IMR-90 (cell line): Measurements from ENCODE around the gene SLC38A9. TPM values are rescaled to one million over a fixed set of nuclear protein-coding genes. Genes with fewer than 3 reads are reported as not detected.

Experiments
- ATAC-seq: fragments of 200-7000 bp; cut with Tn5 transposase; 2 replicates; pipeline ENCODE4 v1.9.1; 2020; ENCODE audit warnings: low read depth, mild to moderate bottlenecking, moderate library complexity
- BruUV-seq: library from RNA; stranded (reverse); fragments of 400-500 nt; replicated peaks from 2 replicates; lab custom pipeline; 2021; lab: Mats Ljungman, UMichigan
- CTCF ChIA-PET: fragments of 300-600 bp; formaldehyde crosslinking; extraction: SDS; loops from one replicate; lab custom pipeline; 2021; ENCODE audit warnings: antibody characterized with exemption; lab: Yijun Ruan, JAX
- POLR2A ChIA-PET: fragments of 300-600 bp; sonication (Branson Sonifier 250); formaldehyde crosslinking; loops from one replicate; lab custom pipeline; 2022; ENCODE audit warnings: antibody characterized with exemption; ENCODE audit not compliant: unreplicated experiment; lab: Charles Lee
- DNase-seq: peaks from one replicate; pipeline ENCODE4 v3.0.0; 2013
- H2AFZ ChIP-seq: replicated peaks from 2 replicates; pipeline ENCODE3; 2013; ENCODE audit warnings: low read length, mild to moderate bottlenecking; ENCODE audit not compliant: poor library complexity
- H2AK5ac ChIP-seq: 2 replicates; pipeline ENCODE4 v1.6.1; 2013; ENCODE audit warnings: low read depth, low read length, inconsistent platforms
- H2AK9ac ChIP-seq: replicated peaks from 2 replicates; pipeline ENCODE3; 2013; ENCODE audit warnings: mild to moderate bottlenecking, low read depth, low read length, moderate library complexity; ENCODE audit not compliant: poor library complexity
- H2BK120ac ChIP-seq: 2 replicates; pipeline ENCODE4 v1.6.1; 2013; ENCODE audit warnings: low read depth, low read length, inconsistent platforms
- H2BK15ac ChIP-seq: 3 replicates; pipeline ENCODE4 v1.6.1; 2013; ENCODE audit warnings: low read depth, low read length, inconsistent platforms
- H2BK20ac ChIP-seq: 2 replicates; pipeline ENCODE4 v1.6.1; 2013; ENCODE audit warnings: low read depth, mild to moderate bottlenecking, inconsistent platforms, low read length, moderate library complexity
- H2BK5ac ChIP-seq: 2 replicates; pipeline ENCODE4 v1.6.1; 2013; ENCODE audit warnings: mild to moderate bottlenecking, low read depth, low read length, inconsistent platforms; ENCODE audit not compliant: poor library complexity, severe bottlenecking
- H3K14ac ChIP-seq: replicated peaks from 2 replicates; pipeline ENCODE4 v1.6.1; 2013; ENCODE audit warnings: low read depth, low read length, inconsistent platforms
- H3K18ac ChIP-seq: 2 replicates; pipeline ENCODE4 v1.6.1; 2013; ENCODE audit warnings: low read depth, low read length, control low read depth
- H3K23ac ChIP-seq: 2 replicates; pipeline ENCODE4 v1.6.1; 2013; ENCODE audit warnings: low read depth, low read length, inconsistent platforms
- H3K27ac ChIP-seq: 2 replicates; pipeline ENCODE4 v1.5.1; 2013; ENCODE audit warnings: mild to moderate bottlenecking, control low read depth, low read length; ENCODE audit not compliant: insufficient read depth
- H3K27me3 ChIP-seq: 2 replicates; pipeline ENCODE4 v1.6.1; 2013; ENCODE audit warnings: low read length; ENCODE audit not compliant: control insufficient read depth, insufficient read depth
- H3K36me3 ChIP-seq: 2 replicates; pipeline ENCODE4 v1.6.1; 2013; ENCODE audit warnings: low read length, mixed read lengths; ENCODE audit not compliant: control insufficient read depth, insufficient read depth
- H3K4ac ChIP-seq: 2 replicates; pipeline ENCODE4 v1.6.1; 2013; ENCODE audit warnings: low read depth, low read length, inconsistent platforms
- H3K4me1 ChIP-seq: 2 replicates; pipeline ENCODE4 v1.6.1; 2013; ENCODE audit warnings: low read length, mixed read lengths; ENCODE audit not compliant: control insufficient read depth, insufficient read depth
- H3K4me2 ChIP-seq: 2 replicates; pipeline ENCODE4 v1.6.1; 2013; ENCODE audit warnings: low read depth, mild to moderate bottlenecking, control low read depth, low read length, moderate library complexity
- H3K4me3 ChIP-seq: 2 replicates; pipeline ENCODE4 v1.5.1; 2013; ENCODE audit warnings: low read depth, mild to moderate bottlenecking, control low read depth, low read length, moderate library complexity; ENCODE audit not compliant: insufficient read depth
- H3K56ac ChIP-seq: 2 replicates; pipeline ENCODE4 v1.6.1; 2013; ENCODE audit warnings: low read length, inconsistent platforms; ENCODE audit not compliant: insufficient read depth; ENCODE audit errors: extremely low read depth
- H3K79me1 ChIP-seq, 2 experiments: 2 replicates each; pipeline ENCODE4 v1.6.1; 2013; ENCODE audit warnings: low read length in 2 of 2, inconsistent platforms in 1 of 2, low read depth in 1 of 2
- H3K9ac ChIP-seq: 2 replicates; pipeline ENCODE4 v1.6.1; 2013; ENCODE audit warnings: low read depth, low read length, control low read depth
- H3K9me1 ChIP-seq: 2 replicates; pipeline ENCODE4 v1.6.1; 2013; ENCODE audit warnings: low read length, inconsistent platforms; ENCODE audit not compliant: insufficient read depth
- H3K9me3 ChIP-seq: 2 replicates; pipeline ENCODE4 v1.6.1; 2013; ENCODE audit warnings: low read length; ENCODE audit not compliant: control insufficient read depth, insufficient read depth
- H4K20me1 ChIP-seq: 2 replicates; pipeline ENCODE4 v1.6.1; 2013; ENCODE audit warnings: low read length, inconsistent platforms; ENCODE audit not compliant: insufficient read depth
- H4K5ac ChIP-seq: 2 replicates; pipeline ENCODE4 v1.6.1; 2013; ENCODE audit warnings: mild to moderate bottlenecking, low read depth, low read length, control low read depth
- H4K8ac ChIP-seq, 2 experiments: 2 replicates each; pipeline ENCODE4 v1.6.1; 2013; ENCODE audit warnings: low read depth in 2 of 2, low read length in 2 of 2, control low read depth in 1 of 2, inconsistent platforms in 1 of 2
- H4K91ac ChIP-seq: 2 replicates; pipeline ENCODE4 v1.6.1; 2013; ENCODE audit warnings: low read depth, low read length, inconsistent platforms; ENCODE audit not compliant: insufficient read depth
- BHLHE40 ChIP-seq: fragments of 150-350 bp; IDR thresholded peaks from 2 replicates; pipeline ENCODE4 v1.6.1; 2016; ENCODE audit warnings: mild to moderate bottlenecking, low read depth, low read length
- CEBPB ChIP-seq: IDR thresholded peaks from 2 replicates; pipeline ENCODE4 v1.6.1; 2012; ENCODE audit warnings: low read depth, low read length, improper control_type of control experiment
- CHD1 ChIP-seq: IDR thresholded peaks from 2 replicates; pipeline ENCODE4 v1.6.1; 2012; ENCODE audit warnings: low read depth, low read length, improper control_type of control experiment
- CTCF ChIP-seq: conservative IDR thresholded peaks from 2 replicates; pipeline ENCODE4 v1.5.1; 2012; ENCODE audit warnings: mild to moderate bottlenecking, low read depth, low read length, improper control_type of control experiment
- ELK1 ChIP-seq: fragments of 150-350 bp; IDR thresholded peaks from 2 replicates; pipeline ENCODE4 v1.6.1; 2016; ENCODE audit warnings: low read depth, mild to moderate bottlenecking, low read length, moderate library complexity, borderline replicate concordance
- FOS ChIP-seq: fragments of 150-350 bp; IDR thresholded peaks from 2 replicates; pipeline ENCODE4 v1.6.1; 2016; ENCODE audit warnings: low read depth, low read length
- MAFK ChIP-seq: IDR thresholded peaks from 2 replicates; pipeline ENCODE4 v1.6.1; 2012; ENCODE audit warnings: low read depth, low read length, improper control_type of control experiment
- MAZ ChIP-seq: IDR thresholded peaks from 2 replicates; pipeline ENCODE4 v1.6.1; 2012; ENCODE audit warnings: low read depth, mild to moderate bottlenecking, low read length, improper control_type of control experiment, moderate library complexity, borderline replicate concordance
- MXI1 ChIP-seq: IDR thresholded peaks from 2 replicates; pipeline ENCODE4 v1.6.1; 2012; ENCODE audit warnings: low read depth, mild to moderate bottlenecking, low read length, moderate library complexity, borderline replicate concordance
- NFE2L2 ChIP-seq: fragments of 150-350 bp; IDR thresholded peaks from 2 replicates; pipeline ENCODE4 v1.6.1; 2016; ENCODE audit warnings: low read depth, mild to moderate bottlenecking, low read length
- POLR2A ChIP-seq: IDR thresholded peaks from 2 replicates; pipeline ENCODE4 v1.6.1; 2012; ENCODE audit warnings: mild to moderate bottlenecking, low read depth, low read length
- RAD21 ChIP-seq: IDR thresholded peaks from 2 replicates; pipeline ENCODE4 v1.6.1; 2012; ENCODE audit warnings: low read length, improper control_type of control experiment
- RCOR1 ChIP-seq: IDR thresholded peaks from 2 replicates; pipeline ENCODE4 v1.6.1; 2012; ENCODE audit warnings: mild to moderate bottlenecking, low read length, improper control_type of control experiment; ENCODE audit not compliant: insufficient replicate concordance
- RFX5 ChIP-seq: IDR thresholded peaks from 2 replicates; pipeline ENCODE4 v1.8.0; 2012; ENCODE audit warnings: low read depth, mild to moderate bottlenecking, low read length, moderate library complexity
- SMC3 ChIP-seq: fragments of 150-350 bp; IDR thresholded peaks from 2 replicates; pipeline ENCODE4 v1.6.1; 2016; ENCODE audit warnings: low read depth, mild to moderate bottlenecking, antibody characterized with exemption, low read length, moderate library complexity
- WGBS, 2 experiments: methylation state at CpG; one replicate each; pipeline versions ENCODE4 v1.1.5 to v1.1.7; 2013; ENCODE audit warnings: missing lambda C conversion rate in 2 of 2; ENCODE audit not compliant: insufficient read length in 1 of 2; ENCODE audit errors: extremely low coverage in 2 of 2; 5-methylcytosine and 5-hydroxymethylcytosine counted together
- dilution Hi-C: fragments of 300-500 bp; cut with HindIII; formaldehyde crosslinking; loops from one replicate; pipeline ENCODE4 v1.14.3; 2018; ENCODE audit warnings: low sequenced_read_pairs; ENCODE audit not compliant: unreplicated experiment
- in situ Hi-C: fragments of 300-500 bp; cut with MboI; formaldehyde crosslinking; loops from 3 replicates; pipeline ENCODE4 v1.14.3; 2019; ENCODE audit warnings: low sequenced_read_pairs, inconsistent platforms, mixed read lengths
- intact Hi-C: fragments of 100-400 bp; cut with micrococcal nuclease; formaldehyde crosslinking; loops from 2 replicates; pipeline ENCODE4 v1.10.0; 2022
- polyA plus RNA-seq, 3 experiments: library from polyadenylated mRNA; depleted of rRNA; stranded (reverse); fragments of >200 nt; gene quantifications; 2 replicates each; pipeline ENCODE4 v1.2.3, GENCODE V29; 2012; ENCODE audit warnings: low replicate concordance in 1 of 3
- total RNA-seq: library from RNA; depleted of rRNA; stranded (reverse); fragments of >200 nt; gene quantifications from 2 replicates; pipeline ENCODE4 v1.2.3, GENCODE V29; 2012
- TF ChIP-seq, protein P1 (sequence below): fragments of 150-350 bp; IDR thresholded peaks from 2 replicates; pipeline ENCODE4 v1.6.1; 2017; ENCODE audit warnings: mild to moderate bottlenecking, antibody characterized with exemption, low read length, low read depth

Gene SLC38A9
- total and polyA plus RNA-seq, 2 of the 4 experiments (the other 2 are of a cell fraction): 10.5 to 24.2 TPM

- no peak overlapping the region; the same call in 1 of the 2 replicates for H3K56ac ChIP-seq
- peak overlapping the region; percentile 48; the same call in 1 of the 2 replicates for H3K14ac ChIP-seq
- peak overlapping the region; percentile 55; the same call in 1 of the 2 replicates for H3K27ac ChIP-seq
- H2AFZ ChIP-seq: no peak overlapping the region
- peak overlapping the region; percentile 69 for H2BK20ac ChIP-seq
- ATAC-seq (no peak; the same call in 1 of the 2 replicates), DNase-seq (no peak)
- intact Hi-C loops: no loop called here
- H3K4me3 ChIP-seq: no peak overlapping the region
- no peaks in the 10 kb centered on the region for H3K27me3 ChIP-seq
- H3K79me1 ChIP-seq: no peaks in the 10 kb centered on the region
- in situ Hi-C loops: no loop called here
- peaks cover 7% of the 10 kb centered on the region; the same call in 1 of the 2 replicates for H3K9me1 ChIP-seq
- H4K8ac ChIP-seq: peak overlapping the region in 1 of 2 experiments; percentile 56; a peak in 1 of 4 replicates
- H4K91ac ChIP-seq: peak overlapping the region; percentile 51; the same call in 1 of the 2 replicates
- H2AK5ac ChIP-seq: peak overlapping the region; percentile 63; the same call in 1 of the 2 replicates
- H2BK120ac ChIP-seq: peak overlapping the region; percentile 70
- H3K4ac ChIP-seq: peak overlapping the region; percentile 67
- dilution Hi-C loops: no loop called here
- WGBS, 2 experiments: no CpG with 5 or more reads among the region's 1 CpG
- no peaks in the 10 kb centered on the region for H4K20me1 ChIP-seq
- H2BK5ac ChIP-seq: no peak overlapping the region
- ChIA-PET POLR2A (interaction anchor here (0.6 kb wide), 1 partner anchor 15 kb away, joined by 3 read pairs; no protein-coding TSS in a partner anchor), CTCF (interaction anchor here (0.6 kb wide), 1 partner anchor 9 kb away, joined by 5 read pairs; no protein-coding TSS in a partner anchor)
- peaks cover 9% of the 10 kb centered on the region; the same call in 1 of the 2 replicates for H3K4me1 ChIP-seq
- H3K9ac ChIP-seq: no peak overlapping the region
- H3K36me3 ChIP-seq: no peaks in the 10 kb centered on the region
- 0 out of 2 replicates have a peak overlapping the region, but pooled peaks have one; percentile 15 for H3K23ac ChIP-seq
- peak overlapping the region; percentile 74 for H3K18ac ChIP-seq
- no peak overlapping the region for H2AK9ac ChIP-seq
- H3K9me3 ChIP-seq: no peaks in the 10 kb centered on the region
- H3K4me2 ChIP-seq: no peak overlapping the region; the same call in 1 of the 2 replicates
- no peak overlapping the region; the same call in 1 of the 2 replicates for H4K5ac ChIP-seq
- TF ChIP-seq, protein P1, sequence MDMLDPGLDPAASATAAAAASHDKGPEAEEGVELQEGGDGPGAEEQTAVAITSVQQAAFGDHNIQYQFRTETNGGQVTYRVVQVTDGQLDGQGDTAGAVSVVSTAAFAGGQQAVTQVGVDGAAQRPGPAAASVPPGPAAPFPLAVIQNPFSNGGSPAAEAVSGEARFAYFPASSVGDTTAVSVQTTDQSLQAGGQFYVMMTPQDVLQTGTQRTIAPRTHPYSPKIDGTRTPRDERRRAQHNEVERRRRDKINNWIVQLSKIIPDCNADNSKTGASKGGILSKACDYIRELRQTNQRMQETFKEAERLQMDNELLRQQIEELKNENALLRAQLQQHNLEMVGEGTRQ: no peak
- TF ChIP-seq BHLHE40 (no peak), POLR2A (no peak), RAD21 (no peak), RFX5 (no peak), MAZ (no peak), FOS (no peak), RCOR1 (no peak), MAFK (no peak), SMC3 (no peak), ELK1 (no peak), CTCF (no peak), NFE2L2 (no peak), CHD1 (no peak), CEBPB (no peak), MXI1 (no peak)
- H2BK15ac ChIP-seq: peak overlapping the region; percentile 10; the same call in 1 of the 3 replicates
- BruUV-seq: no TSS peak
These were observed 126.9 kb downstream of the SLC38A9 start for GRCh38 chr5:55585206-55585610.
